Gastroesophageal sphincter (tissue), 3 donors: ENCODE measurements around the gene GPR26.

Experiments
- EP300 ChIP-seq: sonication (generic); formaldehyde crosslinking; IDR thresholded peaks from one replicate; pipeline ENCODE4 v1.6.1; 2017; ENCODE audit warnings: antibody characterized with exemption, mild to moderate bottlenecking
- POLR2A ChIP-seq, 2 donors: fragments of 450-650 bp; IDR thresholded peaks; one replicate each; pipeline ENCODE4 v1.6.1; 2017; ENCODE audit warnings: antibody characterized with exemption in 2 of 2, mild to moderate bottlenecking in 2 of 2, moderate library complexity in 1 of 2
- POLR2AphosphoS5 ChIP-seq: sonication (generic); formaldehyde crosslinking; IDR thresholded peaks from one replicate; pipeline ENCODE4 v1.6.1; 2017; ENCODE audit warnings: antibody characterized with exemption
- TF ChIP-seq, protein P1 (sequence below), 4 experiments: fragments of 200-600 bp in 2 of 4; fragments of 450-650 bp in 2 of 4; sonication (generic) in 1 of 4; IDR thresholded peaks; one replicate each; pipeline ENCODE4 v1.5.1; 2017 to 2019; ENCODE audit warnings: antibody characterized with exemption in 4 of 4, mild to moderate bottlenecking in 2 of 4, moderate library complexity in 2 of 4

DNA sequence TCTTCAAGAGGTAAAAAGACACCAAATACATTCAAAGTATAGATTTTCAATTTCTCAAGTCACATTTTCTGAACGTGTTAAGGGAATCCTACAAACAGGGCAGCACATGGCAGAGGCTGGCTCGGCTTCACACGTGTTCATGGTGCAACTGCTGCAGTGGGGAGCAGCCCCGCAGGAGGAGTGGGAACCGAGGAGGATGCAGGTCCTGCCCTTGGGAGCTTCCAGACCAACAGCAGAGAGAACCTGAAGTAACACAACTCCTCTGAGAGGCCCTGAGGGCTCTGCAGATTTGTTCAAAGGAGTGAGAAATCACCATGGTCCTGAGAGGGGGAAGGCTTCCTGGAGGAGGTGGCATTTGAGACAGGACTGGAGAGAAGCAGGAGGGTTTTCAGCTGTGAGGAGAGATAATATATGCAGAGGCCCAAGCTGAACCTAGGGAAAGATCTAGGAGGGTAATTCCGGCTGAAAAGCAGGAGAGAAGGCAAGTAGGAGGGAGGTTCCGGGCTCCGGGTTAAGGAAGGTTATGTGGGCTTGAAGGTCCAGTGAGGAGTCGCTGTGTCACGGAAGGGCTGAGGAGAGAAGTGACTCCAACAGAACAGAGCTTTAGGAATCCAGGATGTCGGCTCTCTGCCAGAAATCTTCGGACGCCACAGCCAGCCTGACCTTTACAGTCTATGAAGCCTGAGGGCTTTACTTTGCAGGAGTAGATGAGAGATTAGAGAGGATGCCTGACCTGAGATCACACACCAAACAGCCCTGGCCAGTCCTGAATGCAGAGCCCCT lies 77.5 kb downstream of the GPR26 start:
- TF ChIP-seq EP300 (no peak), POLR2AphosphoS5 (peak; percentile 29), POLR2A (IDR thresholded peaks at IDR 0.05) (no peak)
- TF ChIP-seq, protein P1, sequence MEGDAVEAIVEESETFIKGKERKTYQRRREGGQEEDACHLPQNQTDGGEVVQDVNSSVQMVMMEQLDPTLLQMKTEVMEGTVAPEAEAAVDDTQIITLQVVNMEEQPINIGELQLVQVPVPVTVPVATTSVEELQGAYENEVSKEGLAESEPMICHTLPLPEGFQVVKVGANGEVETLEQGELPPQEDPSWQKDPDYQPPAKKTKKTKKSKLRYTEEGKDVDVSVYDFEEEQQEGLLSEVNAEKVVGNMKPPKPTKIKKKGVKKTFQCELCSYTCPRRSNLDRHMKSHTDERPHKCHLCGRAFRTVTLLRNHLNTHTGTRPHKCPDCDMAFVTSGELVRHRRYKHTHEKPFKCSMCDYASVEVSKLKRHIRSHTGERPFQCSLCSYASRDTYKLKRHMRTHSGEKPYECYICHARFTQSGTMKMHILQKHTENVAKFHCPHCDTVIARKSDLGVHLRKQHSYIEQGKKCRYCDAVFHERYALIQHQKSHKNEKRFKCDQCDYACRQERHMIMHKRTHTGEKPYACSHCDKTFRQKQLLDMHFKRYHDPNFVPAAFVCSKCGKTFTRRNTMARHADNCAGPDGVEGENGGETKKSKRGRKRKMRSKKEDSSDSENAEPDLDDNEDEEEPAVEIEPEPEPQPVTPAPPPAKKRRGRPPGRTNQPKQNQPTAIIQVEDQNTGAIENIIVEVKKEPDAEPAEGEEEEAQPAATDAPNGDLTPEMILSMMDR (IDR thresholded peaks at IDR 0.05) = no peak
